SH-SY5Y (cell line): ENCODE data around the gene RBM19.
A peak's percentile ranks its signal among the peaks of the same experiment; 100 is the strongest.

Experiments
- GATA2 ChIP-seq: IDR thresholded peaks from 2 replicates; pipeline ENCODE4 v1.6.1; 2011; ENCODE audit warnings: mild to moderate bottlenecking, low read depth, low read length
- GATA3 ChIP-seq: IDR thresholded peaks from 2 replicates; pipeline ENCODE4 v1.6.1; 2011; ENCODE audit warnings: low read depth, mild to moderate bottlenecking, low read length, moderate library complexity

The RBM19 gene

DNA sequence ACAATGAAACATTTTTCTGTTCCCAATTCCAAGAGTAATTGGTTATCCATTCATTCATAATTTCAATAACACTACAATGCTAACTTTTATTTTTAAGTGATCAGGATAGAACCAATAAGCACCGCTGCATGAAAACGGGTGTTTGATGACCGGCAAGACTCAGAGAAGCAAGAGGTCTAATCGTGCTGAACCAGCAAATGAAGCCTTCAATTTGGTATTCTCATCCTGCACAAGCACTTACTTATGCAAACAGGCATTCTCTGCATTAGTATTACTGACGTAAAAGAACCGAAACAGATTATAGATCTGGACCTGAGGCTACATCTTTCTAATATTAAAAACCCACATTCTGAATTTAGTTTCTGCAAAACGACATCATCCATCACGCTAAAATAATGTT, 67.7 kb downstream of the RBM19 start:
- TF ChIP-seq GATA2 (no peak), GATA3 (no peak)

- TF ChIP-seq GATA2 (no peak), GATA3 (no peak)
These were observed 68.7 kb downstream of the RBM19 start for GRCh38 chr12:113897406-113897805.

GRCh38 chr12:113896841-113897240, 69.3 kb downstream of the RBM19 start:
- no peak for TF ChIP-seq GATA3
- no peak for TF ChIP-seq GATA2

DNA sequence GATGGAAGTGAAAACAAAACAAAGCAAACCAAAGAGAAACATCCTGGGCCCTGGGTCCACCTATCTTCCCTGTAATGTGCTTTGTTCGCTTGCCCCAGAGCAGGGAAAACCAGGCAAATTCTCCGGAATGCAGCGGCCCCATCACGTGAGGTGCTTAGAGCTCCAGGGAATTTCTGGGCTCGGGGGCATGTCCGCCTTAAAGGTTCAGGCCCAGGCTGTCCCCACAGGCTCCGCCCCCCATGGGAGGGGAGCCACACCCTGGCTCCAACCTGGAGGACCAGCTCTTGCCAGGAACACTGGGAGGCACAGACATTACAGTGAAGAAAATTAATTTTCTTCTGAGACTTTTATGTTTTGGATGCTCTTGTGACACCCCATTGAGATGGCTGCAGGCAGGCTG, 69.9 kb downstream of the RBM19 start:
- TF ChIP-seq GATA2 (no peak), GATA3 (no peak)

DNA sequence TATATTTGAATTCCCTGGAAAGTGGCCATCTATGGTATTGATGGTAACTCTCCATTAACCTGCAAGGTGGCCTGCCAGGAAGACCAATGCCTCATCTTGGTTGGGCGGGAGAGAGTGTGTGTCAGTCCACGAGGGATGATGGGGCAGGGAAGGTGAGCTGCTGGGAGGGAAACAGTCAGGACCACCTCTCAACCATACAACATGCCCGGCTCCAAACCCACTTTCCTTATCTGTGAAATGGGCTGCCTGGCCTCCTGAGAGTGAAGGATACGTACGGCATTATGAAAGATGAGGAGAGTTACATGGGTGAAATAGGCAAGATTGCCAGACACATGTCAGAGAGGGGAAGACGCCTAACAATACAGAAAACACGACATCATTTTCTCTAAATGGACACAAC, 70.9 kb downstream of the RBM19 start:
- TF ChIP-seq GATA3 (no peak), GATA2 (no peak)

DNA sequence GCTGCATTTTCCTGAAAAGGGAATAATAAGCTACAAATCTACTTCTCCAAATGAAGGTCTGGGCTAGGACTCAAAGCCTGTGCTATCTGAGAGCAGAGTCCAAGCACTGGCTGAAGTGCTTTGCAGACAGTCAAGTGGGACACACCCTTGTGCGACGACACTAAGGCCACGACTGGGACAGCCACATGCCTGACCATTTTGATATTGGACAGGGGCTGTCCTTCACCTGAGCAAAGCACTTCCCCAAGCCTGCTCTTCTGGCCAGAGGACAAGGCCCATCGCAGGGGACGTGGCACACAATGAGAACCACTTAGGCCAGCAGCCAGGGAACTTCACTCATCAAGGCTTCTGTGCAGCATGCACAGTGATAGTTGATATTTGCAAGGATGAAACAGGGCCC, 71.4 kb downstream of the RBM19 start:
- no peak for TF ChIP-seq GATA2
- TF ChIP-seq GATA3: no peak

DNA sequence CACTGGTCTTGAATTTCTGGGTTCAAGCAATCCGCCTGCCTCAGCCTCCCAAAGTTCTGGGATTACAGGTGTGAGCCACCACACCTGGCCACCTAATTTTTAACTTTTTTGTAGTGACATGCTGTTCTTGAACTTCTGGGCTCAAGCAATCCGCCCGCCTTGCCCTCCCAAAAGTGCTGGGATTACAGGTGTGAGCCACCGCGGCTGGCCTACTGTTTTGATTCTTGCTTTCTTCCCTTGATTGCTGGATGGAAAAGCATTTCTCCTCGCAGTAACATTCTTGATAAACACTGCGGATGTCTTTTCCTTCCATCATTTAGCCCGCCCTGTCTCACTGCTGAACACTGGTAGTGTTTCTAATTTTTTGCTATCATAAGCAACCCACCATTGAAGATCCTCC, 72.9 kb downstream of the RBM19 start:
- TF ChIP-seq GATA3: no peak
- TF ChIP-seq GATA2: no peak

DNA sequence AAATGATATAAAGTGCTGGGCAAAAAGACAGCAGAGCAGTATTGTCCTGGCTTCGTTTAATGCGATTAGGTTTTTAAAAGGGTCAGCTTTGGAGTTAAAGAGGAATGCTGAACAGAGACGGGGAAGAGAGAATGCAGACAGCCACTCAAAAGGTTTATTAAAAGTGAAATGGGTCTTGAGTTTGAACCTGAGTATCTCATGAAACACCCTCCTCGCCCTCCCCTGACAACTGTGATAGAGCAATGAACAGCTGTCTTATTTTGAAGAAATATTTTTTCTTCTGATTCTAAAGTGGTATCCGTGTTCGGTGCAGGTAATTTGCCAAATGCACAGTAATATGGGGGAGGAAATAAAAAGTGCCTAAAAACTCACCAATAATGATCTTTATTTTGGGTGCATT, 73.6 kb downstream of the RBM19 start:
- TF ChIP-seq GATA3: no peak
- no peak for TF ChIP-seq GATA2

- TF ChIP-seq GATA2: 0 out of 2 replicates have a peak, but pooled peaks have one; percentile 12
- TF ChIP-seq GATA3: no peak
These were observed 74.2 kb downstream of the RBM19 start for GRCh38 chr12:113891739-113892520.

DNA sequence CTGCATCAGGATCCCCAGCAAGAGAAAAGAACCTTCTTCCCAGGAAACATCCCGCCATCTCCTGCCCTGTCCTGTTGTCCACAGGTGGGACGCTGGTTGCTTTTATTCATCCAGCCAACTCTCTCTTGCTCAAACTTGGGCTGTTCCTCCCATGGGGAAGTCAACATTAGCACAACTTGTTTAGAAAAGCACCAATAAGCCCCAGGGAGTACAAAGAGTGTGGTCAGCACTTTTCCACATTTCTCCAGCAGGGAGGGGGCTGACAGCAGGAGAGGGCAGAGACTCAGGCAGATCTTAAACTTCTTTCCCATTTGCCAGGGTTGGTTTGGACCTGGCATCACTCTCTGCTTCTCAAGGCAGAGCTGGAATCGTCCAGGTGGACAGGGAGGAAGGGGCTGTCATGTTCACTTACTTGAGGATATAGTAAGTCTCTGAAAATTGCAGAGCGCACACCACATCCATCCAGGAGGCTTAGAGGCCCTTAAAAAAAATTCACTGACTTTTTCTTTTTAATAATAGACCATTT, 74.9 kb downstream of the RBM19 start:
- TF ChIP-seq GATA3 (no peak), GATA2 (no peak)

DNA sequence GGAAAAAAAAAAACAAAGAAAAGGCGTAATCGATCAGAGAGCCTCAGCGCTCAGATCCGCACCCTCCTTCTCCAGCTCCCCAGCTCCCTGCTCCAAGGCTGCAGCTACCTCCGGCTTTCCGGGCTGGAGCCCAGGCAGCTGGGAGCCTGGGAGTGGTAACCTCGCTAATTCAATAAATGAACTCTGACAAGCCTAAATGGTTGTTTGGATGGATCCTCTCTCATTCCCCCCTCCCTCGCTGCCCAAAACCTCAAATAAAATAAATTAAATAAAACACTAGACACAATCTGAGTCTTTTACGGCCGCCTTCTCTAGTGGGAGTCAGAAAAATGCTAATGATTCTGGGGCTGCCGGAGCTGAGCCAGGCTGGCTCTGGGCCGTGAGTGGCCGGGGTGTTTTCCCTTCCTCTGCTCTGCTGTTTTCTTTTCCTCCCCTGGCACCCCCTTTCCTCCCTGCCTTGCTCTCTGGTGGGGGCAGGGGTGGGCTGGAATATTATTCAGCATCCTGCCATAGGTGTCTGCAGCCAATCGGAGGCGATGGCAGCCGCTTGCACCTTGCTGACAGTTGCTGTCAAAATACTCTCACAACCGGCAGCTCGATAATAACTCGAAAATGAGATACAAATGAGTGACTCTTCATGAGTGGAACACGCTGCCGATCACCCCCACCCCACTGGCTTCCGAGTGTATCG, 76.1 kb downstream of the RBM19 start:
- no peak for TF ChIP-seq GATA3
- no peak for TF ChIP-seq GATA2

GRCh38 chr12:113889076-113889475, 77.0 kb downstream of the RBM19 start:
- TF ChIP-seq GATA2 (no peak), GATA3 (no peak)

- TF ChIP-seq GATA3 (no peak), GATA2 (no peak)
These were observed 77.7 kb downstream of the RBM19 start for GRCh38 chr12:113888435-113888834.

- no peak for TF ChIP-seq GATA2
- TF ChIP-seq GATA3: no peak
These were observed 78.2 kb downstream of the RBM19 start for GRCh38 chr12:113887906-113888305.

DNA sequence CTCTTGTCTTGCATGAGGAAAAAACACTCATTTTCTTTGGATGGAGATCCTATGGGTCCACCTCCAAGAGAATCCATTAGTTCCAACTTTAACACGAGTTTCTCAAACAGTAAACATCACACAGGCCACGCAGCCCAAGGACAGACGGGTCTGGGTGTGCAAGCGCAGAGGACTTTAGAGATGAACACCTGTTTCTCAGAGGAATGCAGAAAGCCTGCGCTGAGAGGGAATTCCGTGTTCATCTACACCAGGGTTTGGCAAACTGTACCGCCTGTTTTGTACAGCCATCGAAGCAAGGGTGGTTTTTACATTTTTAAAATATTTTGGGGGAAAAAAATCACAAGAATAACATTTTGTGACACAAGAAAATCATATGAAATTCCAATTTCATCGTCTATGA, 79.4 kb downstream of the RBM19 start:
- TF ChIP-seq GATA2: no peak
- TF ChIP-seq GATA3: no peak

GRCh38 chr12:113884392-113884791, 81.7 kb downstream of the RBM19 start:
- TF ChIP-seq GATA2 (no peak), GATA3 (no peak)
